HCT116 (cell line): ENCODE results near the gene ERVV-1.

Experiments used
- CEBPB ChIP-seq: IDR thresholded peaks from 2 replicates; pipeline ENCODE4 v1.6.1; 2012; ENCODE audit warnings: low read depth
- EZH2 ChIP-seq: fragments of 200-600 bp; sonication (generic); IDR thresholded peaks from 2 replicates; pipeline ENCODE4 v1.6.1; 2017; ENCODE audit warnings: antibody characterized with exemption, mixed run types
- EZH2phosphoT487 ChIP-seq: fragments of 200-600 bp; IDR thresholded peaks from 2 replicates; pipeline ENCODE4 v1.6.1; 2018; ENCODE audit warnings: antibody characterized with exemption, borderline replicate concordance
- FOSL1 ChIP-seq: IDR thresholded peaks from 2 replicates; pipeline ENCODE4 v1.6.1; 2012; ENCODE audit warnings: low read depth
- POLR2A ChIP-seq: IDR thresholded peaks from 2 replicates; pipeline ENCODE4 v1.7.0; 2011; ENCODE audit warnings: borderline replicate concordance; ENCODE audit not compliant: insufficient read depth, insufficient read length; ENCODE audit errors: extremely low read depth
- POLR2AphosphoS5 ChIP-seq: IDR thresholded peaks from 2 replicates; pipeline ENCODE4 v1.6.1; 2011; ENCODE audit warnings: mild to moderate bottlenecking, low read depth, low read length, moderate library complexity
- RAD21 ChIP-seq: IDR thresholded peaks from 2 replicates; pipeline ENCODE4 v1.6.1; 2012; ENCODE audit warnings: low read depth, mild to moderate bottlenecking
- SP1 ChIP-seq: IDR thresholded peaks from 2 replicates; pipeline ENCODE4 v1.6.1; 2012; ENCODE audit warnings: low read depth
- TCF7L2 ChIP-seq: IDR thresholded peaks from 2 replicates; pipeline ENCODE4 v1.7.0; 2011; ENCODE audit warnings: borderline replicate concordance, inconsistent platforms; ENCODE audit not compliant: insufficient read depth, insufficient read length; ENCODE audit errors: extremely low read depth
- ZNF274 ChIP-seq: fragments of 200-500 bp; sonication (Bioruptor generic); IDR thresholded peaks from 2 replicates; pipeline ENCODE4 v1.6.1; 2014; ENCODE audit warnings: mild to moderate bottlenecking, low read depth, low read length, inconsistent platforms
- TF ChIP-seq, protein P1 (sequence below), 3 experiments: fragments of 200-600 bp in 1 of 3; sonication (generic) in 1 of 3; IDR thresholded peaks in 2 of 3; conservative IDR thresholded peaks in 1 of 3; 2 replicates each; pipeline ENCODE4 v1.5.1; 2012 to 2017; ENCODE audit warnings: low read depth in 2 of 3, low read length in 2 of 3, antibody characterized with exemption in 1 of 3, borderline replicate concordance in 1 of 3, control low read depth in 1 of 3, mild to moderate bottlenecking in 1 of 3, mixed read lengths in 1 of 3, mixed run types in 1 of 3, moderate library complexity in 1 of 3; ENCODE audit not compliant: insufficient read depth in 1 of 3
- TF ChIP-seq, protein P2 (sequence below): IDR thresholded peaks from 2 replicates; pipeline ENCODE4 v1.6.1; 2012
- TF ChIP-seq, protein P3 (sequence below): IDR thresholded peaks from 2 replicates; pipeline ENCODE4 v1.6.1; 2012; ENCODE audit warnings: low read depth

DNA sequence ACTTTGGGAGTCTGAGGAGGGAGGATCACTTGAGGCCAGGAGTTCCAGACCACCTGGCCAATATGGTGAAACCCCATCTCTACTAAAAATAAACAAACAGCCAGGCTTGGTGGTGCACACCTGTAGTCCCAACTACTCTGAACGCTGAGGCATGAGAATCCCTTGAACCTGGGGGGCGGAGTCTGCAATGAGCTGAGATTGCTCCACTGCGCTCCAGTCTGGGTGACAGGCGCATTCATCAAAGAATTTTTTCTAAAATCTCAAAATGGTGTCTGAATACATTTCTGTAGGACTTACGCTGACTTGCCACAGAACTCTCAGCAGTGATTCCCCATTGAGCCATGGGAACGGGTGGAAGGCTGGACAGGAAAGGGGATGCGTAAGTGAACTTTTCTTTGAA, 18.0 kb upstream of the ERVV-1 start:
- TF ChIP-seq, protein P1, sequence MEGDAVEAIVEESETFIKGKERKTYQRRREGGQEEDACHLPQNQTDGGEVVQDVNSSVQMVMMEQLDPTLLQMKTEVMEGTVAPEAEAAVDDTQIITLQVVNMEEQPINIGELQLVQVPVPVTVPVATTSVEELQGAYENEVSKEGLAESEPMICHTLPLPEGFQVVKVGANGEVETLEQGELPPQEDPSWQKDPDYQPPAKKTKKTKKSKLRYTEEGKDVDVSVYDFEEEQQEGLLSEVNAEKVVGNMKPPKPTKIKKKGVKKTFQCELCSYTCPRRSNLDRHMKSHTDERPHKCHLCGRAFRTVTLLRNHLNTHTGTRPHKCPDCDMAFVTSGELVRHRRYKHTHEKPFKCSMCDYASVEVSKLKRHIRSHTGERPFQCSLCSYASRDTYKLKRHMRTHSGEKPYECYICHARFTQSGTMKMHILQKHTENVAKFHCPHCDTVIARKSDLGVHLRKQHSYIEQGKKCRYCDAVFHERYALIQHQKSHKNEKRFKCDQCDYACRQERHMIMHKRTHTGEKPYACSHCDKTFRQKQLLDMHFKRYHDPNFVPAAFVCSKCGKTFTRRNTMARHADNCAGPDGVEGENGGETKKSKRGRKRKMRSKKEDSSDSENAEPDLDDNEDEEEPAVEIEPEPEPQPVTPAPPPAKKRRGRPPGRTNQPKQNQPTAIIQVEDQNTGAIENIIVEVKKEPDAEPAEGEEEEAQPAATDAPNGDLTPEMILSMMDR (IDR thresholded peaks at IDR 0.05 in 2 of 3, conservative IDR thresholded peaks at IDR 0.05 in 1 of 3; ENCODE audit: borderline replicate concordance in 1 of 3, insufficient read depth in 1 of 3, low read depth in 2 of 3, low read length in 2 of 3) = no peak
- no peak for TF ChIP-seq FOSL1
- TF ChIP-seq POLR2A = no peak
- no peak for TF ChIP-seq EZH2
- no peak for TF ChIP-seq SP1
- no peak for TF ChIP-seq POLR2AphosphoS5
- TF ChIP-seq EZH2phosphoT487 = no peak
- TF ChIP-seq, protein P2, sequence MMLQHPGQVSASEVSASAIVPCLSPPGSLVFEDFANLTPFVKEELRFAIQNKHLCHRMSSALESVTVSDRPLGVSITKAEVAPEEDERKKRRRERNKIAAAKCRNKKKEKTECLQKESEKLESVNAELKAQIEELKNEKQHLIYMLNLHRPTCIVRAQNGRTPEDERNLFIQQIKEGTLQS = no peak
- no peak for TF ChIP-seq ZNF274
- no peak for TF ChIP-seq TCF7L2
- TF ChIP-seq CEBPB = no peak
- TF ChIP-seq RAD21 = no peak
- TF ChIP-seq, protein P3, sequence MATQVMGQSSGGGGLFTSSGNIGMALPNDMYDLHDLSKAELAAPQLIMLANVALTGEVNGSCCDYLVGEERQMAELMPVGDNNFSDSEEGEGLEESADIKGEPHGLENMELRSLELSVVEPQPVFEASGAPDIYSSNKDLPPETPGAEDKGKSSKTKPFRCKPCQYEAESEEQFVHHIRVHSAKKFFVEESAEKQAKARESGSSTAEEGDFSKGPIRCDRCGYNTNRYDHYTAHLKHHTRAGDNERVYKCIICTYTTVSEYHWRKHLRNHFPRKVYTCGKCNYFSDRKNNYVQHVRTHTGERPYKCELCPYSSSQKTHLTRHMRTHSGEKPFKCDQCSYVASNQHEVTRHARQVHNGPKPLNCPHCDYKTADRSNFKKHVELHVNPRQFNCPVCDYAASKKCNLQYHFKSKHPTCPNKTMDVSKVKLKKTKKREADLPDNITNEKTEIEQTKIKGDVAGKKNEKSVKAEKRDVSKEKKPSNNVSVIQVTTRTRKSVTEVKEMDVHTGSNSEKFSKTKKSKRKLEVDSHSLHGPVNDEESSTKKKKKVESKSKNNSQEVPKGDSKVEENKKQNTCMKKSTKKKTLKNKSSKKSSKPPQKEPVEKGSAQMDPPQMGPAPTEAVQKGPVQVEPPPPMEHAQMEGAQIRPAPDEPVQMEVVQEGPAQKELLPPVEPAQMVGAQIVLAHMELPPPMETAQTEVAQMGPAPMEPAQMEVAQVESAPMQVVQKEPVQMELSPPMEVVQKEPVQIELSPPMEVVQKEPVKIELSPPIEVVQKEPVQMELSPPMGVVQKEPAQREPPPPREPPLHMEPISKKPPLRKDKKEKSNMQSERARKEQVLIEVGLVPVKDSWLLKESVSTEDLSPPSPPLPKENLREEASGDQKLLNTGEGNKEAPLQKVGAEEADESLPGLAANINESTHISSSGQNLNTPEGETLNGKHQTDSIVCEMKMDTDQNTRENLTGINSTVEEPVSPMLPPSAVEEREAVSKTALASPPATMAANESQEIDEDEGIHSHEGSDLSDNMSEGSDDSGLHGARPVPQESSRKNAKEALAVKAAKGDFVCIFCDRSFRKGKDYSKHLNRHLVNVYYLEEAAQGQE = no peak
